ENCODE measurements around the gene BMP2.

The BMP2 gene

GRCh38 chr20:6746901-6747609 is 20.4 kb upstream of the BMP2 start:
- no peaks in the 10 kb centered on the region for H3K4me1 ChIP-seq
- no peak overlapping the region for H3K4me3 ChIP-seq (ENCODE audit: low read depth, low read length)
- no peaks in the 10 kb centered on the region for H3K36me3 ChIP-seq (ENCODE audit: control insufficient read depth, insufficient read depth, low read length)
- no peak overlapping the region for H2AFZ ChIP-seq
- no peaks in the 10 kb centered on the region for H3K79me2 ChIP-seq
- H3K9me3 ChIP-seq (ENCODE audit: control insufficient read depth, low read length), result no peaks in the 10 kb centered on the region
- H3K27me3 ChIP-seq (ENCODE audit: control insufficient read depth, insufficient read depth, low read length), result no peaks in the 10 kb centered on the region
- no peak overlapping the region for H3K4me2 ChIP-seq (ENCODE audit: low read length)
- TF ChIP-seq CTCF (IDR thresholded peaks at IDR 0.05), result no peak
- H3K9ac ChIP-seq, result no peak overlapping the region
- H3K27ac ChIP-seq, result no peak overlapping the region

GRCh38 chr20:6750438-6750837 is 17.0 kb upstream of the BMP2 start:
- Histone ChIP-seq H3K9me3 (ENCODE audit: control insufficient read depth, low read length) (no peaks in the 10 kb centered on the region), H3K9ac (no peak overlapping the region), H2AFZ (no peak overlapping the region), H3K4me3 (ENCODE audit: low read depth, low read length) (no peak overlapping the region), H3K27ac (no peak overlapping the region), H3K4me1 (no peaks in the 10 kb centered on the region), H3K27me3 (ENCODE audit: control insufficient read depth, insufficient read depth, low read length) (no peaks in the 10 kb centered on the region), H3K36me3 (ENCODE audit: control insufficient read depth, insufficient read depth, low read length) (no peaks in the 10 kb centered on the region), H3K79me2 (no peaks in the 10 kb centered on the region), H3K4me2 (ENCODE audit: low read length) (no peak overlapping the region)
- TF ChIP-seq CTCF (IDR thresholded peaks at IDR 0.05), result no peak

GRCh38 chr20:6756693-6757595 is 10.5 kb upstream of the BMP2 start:
- Histone ChIP-seq H3K4me3 (ENCODE audit: low read depth, low read length) (no peak overlapping the region), H3K27ac (no peak overlapping the region), H3K36me3 (ENCODE audit: control insufficient read depth, insufficient read depth, low read length) (no peaks in the 10 kb centered on the region), H3K4me1 (no peaks in the 10 kb centered on the region), H3K4me2 (ENCODE audit: low read length) (no peak overlapping the region), H3K9ac (no peak overlapping the region), H3K9me3 (ENCODE audit: control insufficient read depth, low read length) (no peaks in the 10 kb centered on the region), H3K79me2 (no peaks in the 10 kb centered on the region), H3K27me3 (ENCODE audit: control insufficient read depth, insufficient read depth, low read length) (no peaks in the 10 kb centered on the region), H2AFZ (no peak overlapping the region)
- TF ChIP-seq CTCF (IDR thresholded peaks at IDR 0.05), result no peak

GRCh38 chr20:6764619-6765018 is 2.9 kb upstream of the BMP2 start:
- H3K36me3 ChIP-seq (ENCODE audit: control insufficient read depth, insufficient read depth, low read length), result no peaks in the 10 kb centered on the region
- H3K9me3 ChIP-seq (ENCODE audit: control insufficient read depth, low read length), result no peaks in the 10 kb centered on the region
- peaks cover under 1% of the 10 kb centered on the region for H3K27me3 ChIP-seq (ENCODE audit: control insufficient read depth, insufficient read depth, low read length)
- TF ChIP-seq CTCF (IDR thresholded peaks at IDR 0.05), result no peak
- H3K4me2 ChIP-seq (ENCODE audit: low read length), result no peak overlapping the region
- no peak overlapping the region for H2AFZ ChIP-seq
- no peaks in the 10 kb centered on the region for H3K79me2 ChIP-seq
- H3K4me3 ChIP-seq (ENCODE audit: low read depth, low read length), result no peak overlapping the region
- H3K4me1 ChIP-seq, result no peaks in the 10 kb centered on the region
- H3K9ac ChIP-seq, result no peak overlapping the region
- H3K27ac ChIP-seq, result no peak overlapping the region

Measured in parathyroid adenoma (tissue), 2 donors.